HEK293T (cell line): ENCODE data around the gene ETHE1.

Experiments
- BHLHE40 ChIP-seq: fragments of 450-650 bp; IDR thresholded peaks from 2 replicates; pipeline ENCODE4 v1.6.1; 2016; ENCODE audit warnings: mild to moderate bottlenecking, moderate library complexity, borderline replicate concordance
- CTBP1 ChIP-seq: fragments of 450-650 bp; IDR thresholded peaks from 2 replicates; pipeline ENCODE4 v1.6.1; 2016; ENCODE audit warnings: borderline replicate concordance
- ELF4 ChIP-seq: fragments of 450-650 bp; IDR thresholded peaks from 2 replicates; pipeline ENCODE4 v1.6.1; 2017; ENCODE audit warnings: antibody characterized with exemption
- HDGF ChIP-seq: fragments of 450-650 bp; IDR thresholded peaks from 2 replicates; pipeline ENCODE4 v1.6.1; 2017; ENCODE audit warnings: antibody characterized with exemption, borderline replicate concordance
- TARDBP ChIP-seq: fragments of 450-650 bp; IDR thresholded peaks from 2 replicates; pipeline ENCODE4 v1.6.1; 2016
- ZNF384 ChIP-seq: fragments of 450-650 bp; IDR thresholded peaks from 2 replicates; pipeline ENCODE4 v1.6.1; 2016
- TF ChIP-seq, protein P1 (sequence below): fragments of 450-650 bp; IDR thresholded peaks from 2 replicates; pipeline ENCODE4 v1.6.1; 2016

DNA sequence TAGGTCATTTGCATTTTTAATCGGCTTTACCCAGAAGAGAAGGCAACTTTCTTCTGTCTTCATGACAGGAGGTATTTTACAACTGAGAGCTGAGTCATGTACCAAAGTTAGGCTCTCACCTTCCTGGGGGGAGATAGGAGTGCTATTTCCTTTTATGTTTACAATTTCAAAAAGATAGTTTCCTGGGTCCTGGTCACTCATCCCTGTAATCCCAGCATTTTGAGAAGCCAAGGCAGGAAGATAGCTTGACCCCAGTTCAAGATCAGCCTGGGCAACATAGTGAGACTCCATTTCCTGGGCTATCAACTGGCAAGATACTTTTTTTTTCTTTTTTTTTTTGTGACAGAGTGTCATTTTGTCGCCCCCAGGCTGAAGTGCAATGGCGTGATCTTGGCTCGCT is 69.2 kb downstream of the ETHE1 start:
- TF ChIP-seq CTBP1 (no peak), HDGF (no peak), ELF4 (no peak), BHLHE40 (no peak), TARDBP (no peak), ZNF384 (no peak)
- TF ChIP-seq, protein P1, sequence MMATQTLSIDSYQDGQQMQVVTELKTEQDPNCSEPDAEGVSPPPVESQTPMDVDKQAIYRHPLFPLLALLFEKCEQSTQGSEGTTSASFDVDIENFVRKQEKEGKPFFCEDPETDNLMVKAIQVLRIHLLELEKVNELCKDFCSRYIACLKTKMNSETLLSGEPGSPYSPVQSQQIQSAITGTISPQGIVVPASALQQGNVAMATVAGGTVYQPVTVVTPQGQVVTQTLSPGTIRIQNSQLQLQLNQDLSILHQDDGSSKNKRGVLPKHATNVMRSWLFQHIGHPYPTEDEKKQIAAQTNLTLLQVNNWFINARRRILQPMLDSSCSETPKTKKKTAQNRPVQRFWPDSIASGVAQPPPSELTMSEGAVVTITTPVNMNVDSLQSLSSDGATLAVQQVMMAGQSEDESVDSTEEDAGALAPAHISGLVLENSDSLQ = no peak
